ENCODE data around the gene CPLX4.

CPLX4 gene

GRCh38 chr18:59268721-59269562, 49.5 kb downstream of the CPLX4 start:
- DNase-seq (ENCODE audit: insufficient read length, low spot score) (peak; percentile 69), FAIRE-seq (no peak)
- TF ChIP-seq POU2F2 (IDR thresholded peaks at IDR 0.05; ENCODE audit: low read depth, low read length): no peak
- TF ChIP-seq SPI1 (IDR thresholded peaks at IDR 0.05; ENCODE audit: low read depth, low read length): no peak
- no peak for TF ChIP-seq POLR2AphosphoS5 (IDR thresholded peaks at IDR 0.05; ENCODE audit: low read depth, low read length)
- no peak for TF ChIP-seq PAX5 (IDR thresholded peaks at IDR 0.05; ENCODE audit: insufficient read depth, low read length, severe bottlenecking)
- TF ChIP-seq TAF1 (IDR thresholded peaks at IDR 0.05; ENCODE audit: low read depth, low read length): no peak
- TF ChIP-seq POLR2A (IDR thresholded peaks at IDR 0.05; ENCODE audit: low read depth, low read length): no peak

- DNase-seq (ENCODE audit: insufficient read length, low spot score) (no peak), FAIRE-seq (no peak)
- TF ChIP-seq PAX5 (IDR thresholded peaks at IDR 0.05; ENCODE audit: insufficient read depth, low read length, severe bottlenecking) (no peak), POLR2A (IDR thresholded peaks at IDR 0.05; ENCODE audit: low read depth, low read length) (no peak), POLR2AphosphoS5 (IDR thresholded peaks at IDR 0.05; ENCODE audit: low read depth, low read length) (no peak), SPI1 (IDR thresholded peaks at IDR 0.05; ENCODE audit: low read depth, low read length) (no peak), TAF1 (IDR thresholded peaks at IDR 0.05; ENCODE audit: low read depth, low read length) (no peak), POU2F2 (IDR thresholded peaks at IDR 0.05; ENCODE audit: low read depth, low read length) (no peak)
Observed at GRCh38 chr18:59268127-59268720, 50.2 kb downstream of the CPLX4 start.

- TF ChIP-seq POLR2AphosphoS5 (IDR thresholded peaks at IDR 0.05; ENCODE audit: low read depth, low read length): no peak
- no peak for TF ChIP-seq PAX5 (IDR thresholded peaks at IDR 0.05; ENCODE audit: insufficient read depth, low read length, severe bottlenecking)
- TF ChIP-seq TAF1 (IDR thresholded peaks at IDR 0.05; ENCODE audit: low read depth, low read length): no peak
- no peak for TF ChIP-seq SPI1 (IDR thresholded peaks at IDR 0.05; ENCODE audit: low read depth, low read length)
- no peak for TF ChIP-seq POLR2A (IDR thresholded peaks at IDR 0.05; ENCODE audit: low read depth, low read length)
- no peak for TF ChIP-seq POU2F2 (IDR thresholded peaks at IDR 0.05; ENCODE audit: low read depth, low read length)
- DNase-seq (ENCODE audit: insufficient read length, low spot score): no peak
- FAIRE-seq: no peak
Observed at GRCh38 chr18:59267503-59268126, 50.8 kb downstream of the CPLX4 start.

DNA sequence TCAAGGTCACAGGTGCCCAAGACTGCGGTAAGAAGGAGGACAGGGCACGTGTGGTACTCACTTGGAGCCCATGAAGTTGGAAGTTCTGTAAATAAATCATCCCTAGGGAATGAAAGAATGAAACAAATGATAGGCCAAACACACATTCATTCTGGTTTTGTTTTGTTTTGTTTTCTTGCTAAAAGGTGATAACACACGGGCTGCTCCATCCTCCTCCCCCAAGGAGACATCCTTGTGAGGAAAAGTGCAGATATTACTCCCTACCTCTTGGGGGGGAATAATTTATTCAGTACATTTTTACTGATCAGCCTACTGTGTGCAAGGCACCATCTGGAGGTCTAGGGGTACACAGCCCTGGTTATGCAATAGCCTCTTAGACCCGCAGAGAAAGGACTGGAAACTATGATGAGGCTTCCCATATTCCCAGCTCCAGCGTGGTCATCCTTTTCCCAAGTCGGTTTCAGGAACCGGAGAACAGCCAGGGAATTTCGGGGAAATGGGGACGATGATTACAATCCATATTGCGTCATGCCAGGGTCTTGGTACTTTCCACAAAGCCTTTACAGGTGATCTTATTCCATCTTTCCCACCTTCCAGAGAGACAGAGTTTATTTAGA, 51.5 kb downstream of the CPLX4 start:
- no peak for TF ChIP-seq SPI1 (IDR thresholded peaks at IDR 0.05; ENCODE audit: low read depth, low read length)
- TF ChIP-seq PAX5 (IDR thresholded peaks at IDR 0.05; ENCODE audit: insufficient read depth, low read length, severe bottlenecking): no peak
- no peak for TF ChIP-seq POLR2A (IDR thresholded peaks at IDR 0.05; ENCODE audit: low read depth, low read length)
- FAIRE-seq: no peak

GRCh38 chr18:59266459-59266858, 52.0 kb downstream of the CPLX4 start:
- DNase-seq (ENCODE audit: insufficient read length, low spot score) (no peak), FAIRE-seq (no peak)
- TF ChIP-seq POLR2A (IDR thresholded peaks at IDR 0.05; ENCODE audit: low read depth, low read length) (no peak), PAX5 (IDR thresholded peaks at IDR 0.05; ENCODE audit: insufficient read depth, low read length, severe bottlenecking) (no peak), SPI1 (IDR thresholded peaks at IDR 0.05; ENCODE audit: low read depth, low read length) (no peak), POLR2AphosphoS5 (IDR thresholded peaks at IDR 0.05; ENCODE audit: low read depth, low read length) (no peak), TAF1 (IDR thresholded peaks at IDR 0.05; ENCODE audit: low read depth, low read length) (no peak), POU2F2 (IDR thresholded peaks at IDR 0.05; ENCODE audit: low read depth, low read length) (no peak)

More for the DNA sequence above, 51.5 kb downstream of the CPLX4 start:
- DNase-seq (ENCODE audit: insufficient read length, low spot score): no peak

- DNase-seq (ENCODE audit: insufficient read length, low spot score) (no peak), FAIRE-seq (no peak)
- no peak for TF ChIP-seq POLR2AphosphoS5 (IDR thresholded peaks at IDR 0.05; ENCODE audit: low read depth, low read length)
- no peak for TF ChIP-seq TAF1 (IDR thresholded peaks at IDR 0.05; ENCODE audit: low read depth, low read length)
- TF ChIP-seq POLR2A (IDR thresholded peaks at IDR 0.05; ENCODE audit: low read depth, low read length): no peak
Observed at GRCh38 chr18:59265974-59266369, 52.5 kb downstream of the CPLX4 start.

GRCh38 chr18:59265246-59265973, 53.0 kb downstream of the CPLX4 start:
- DNase-seq (ENCODE audit: insufficient read length, low spot score): peak; percentile 47
- FAIRE-seq: no peak
- TF ChIP-seq SPI1 (IDR thresholded peaks at IDR 0.05; ENCODE audit: low read depth, low read length) (no peak), POU2F2 (IDR thresholded peaks at IDR 0.05; ENCODE audit: low read depth, low read length) (no peak), PAX5 (IDR thresholded peaks at IDR 0.05; ENCODE audit: insufficient read depth, low read length, severe bottlenecking) (no peak), POLR2A (IDR thresholded peaks at IDR 0.05; ENCODE audit: low read depth, low read length) (no peak), TAF1 (IDR thresholded peaks at IDR 0.05; ENCODE audit: low read depth, low read length) (no peak), POLR2AphosphoS5 (IDR thresholded peaks at IDR 0.05; ENCODE audit: low read depth, low read length) (no peak)

DNA sequence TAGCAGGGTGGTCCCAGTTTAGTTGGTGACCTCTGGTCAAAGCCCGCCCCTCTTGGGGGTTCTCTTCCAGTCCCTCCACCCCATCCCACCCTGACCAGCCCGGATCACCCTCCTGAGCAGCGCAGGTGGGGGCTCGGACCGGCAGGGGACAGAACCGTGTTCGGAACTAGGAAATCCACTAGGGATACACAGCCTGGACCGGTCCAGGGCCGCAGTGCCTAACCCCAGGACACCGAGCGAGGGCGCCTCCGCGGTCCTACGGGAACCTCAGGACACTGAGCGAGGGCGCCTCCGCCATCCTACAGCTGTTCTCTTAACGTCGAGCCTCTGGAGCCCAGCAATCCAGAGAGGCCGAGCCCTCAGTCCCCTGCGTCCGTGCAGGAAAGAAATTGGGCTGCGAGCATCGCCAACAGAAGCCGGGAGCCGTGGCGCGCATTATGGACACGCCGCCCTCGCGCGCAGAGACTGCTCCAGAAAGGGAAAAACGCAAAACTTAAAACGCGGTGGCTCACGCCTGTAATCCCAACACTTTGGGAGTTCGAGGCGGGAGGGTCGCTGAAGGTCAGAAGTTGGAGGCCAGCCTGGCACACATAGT, 53.7 kb downstream of the CPLX4 start:
- no peak for DNase-seq (ENCODE audit: insufficient read length, low spot score)

More for the DNA sequence above, 53.7 kb downstream of the CPLX4 start:
- TF ChIP-seq POLR2A (IDR thresholded peaks at IDR 0.05; ENCODE audit: low read depth, low read length) (no peak), POLR2AphosphoS5 (IDR thresholded peaks at IDR 0.05; ENCODE audit: low read depth, low read length) (no peak), SPI1 (IDR thresholded peaks at IDR 0.05; ENCODE audit: low read depth, low read length) (no peak), TAF1 (IDR thresholded peaks at IDR 0.05; ENCODE audit: low read depth, low read length) (no peak), PAX5 (IDR thresholded peaks at IDR 0.05; ENCODE audit: insufficient read depth, low read length, severe bottlenecking) (no peak), POU2F2 (IDR thresholded peaks at IDR 0.05; ENCODE audit: low read depth, low read length) (no peak)
- FAIRE-seq: no peak

All from GM12891 (cell line).